GM19328 (cell line): Measurements from ENCODE around the gene ANKRD16.
"Not testable (repeated sequence)": the region's sequence is repeated elsewhere in the genome, so short reads cannot be mapped to it uniquely, and the experiment has no call there.

Experiments
- ATAC-seq: cut with Tn5 transposase; IDR thresholded peaks from one replicate; pipeline ENCODE4 v1.9.1; 2021; ENCODE audit warnings: mild to moderate bottlenecking, moderate library complexity; ENCODE audit not compliant: unreplicated experiment

The ANKRD16 gene

GRCh38 chr10:5840314-5841307 is 49.1 kb downstream of the ANKRD16 start:
- peak; percentile 66 for ATAC-seq

- not testable (repeated sequence) for ATAC-seq
These were observed 53.5 kb downstream of the ANKRD16 start for GRCh38 chr10:5836181-5836580.

GRCh38 chr10:5835446-5836095 is 54.1 kb downstream of the ANKRD16 start:
- ATAC-seq: no peak

- ATAC-seq: no peak
These were observed 55.9 kb downstream of the ANKRD16 start for GRCh38 chr10:5833814-5834213.

GRCh38 chr10:5832946-5833345 is 56.7 kb downstream of the ANKRD16 start:
- no peak for ATAC-seq

GRCh38 chr10:5831446-5831782 is 58.3 kb downstream of the ANKRD16 start:
- ATAC-seq: no peak

GRCh38 chr10:5830629-5831445 is 58.9 kb downstream of the ANKRD16 start:
- no peak for ATAC-seq

- no peak for ATAC-seq
These were observed 60.4 kb downstream of the ANKRD16 start for GRCh38 chr10:5829267-5829666.

- no peak for ATAC-seq
These were observed 61.0 kb downstream of the ANKRD16 start for GRCh38 chr10:5828725-5829124.

- ATAC-seq: no peak
These were observed 61.9 kb downstream of the ANKRD16 start for GRCh38 chr10:5827841-5828240.

- not testable (repeated sequence) for ATAC-seq
These were observed 63.2 kb downstream of the ANKRD16 start for GRCh38 chr10:5826511-5826910.

GRCh38 chr10:5818894-5819293 is 70.8 kb downstream of the ANKRD16 start:
- ATAC-seq: no peak

- no peak for ATAC-seq
These were observed 71.7 kb downstream of the ANKRD16 start for GRCh38 chr10:5818048-5818331.

GRCh38 chr10:5817322-5818047 is 72.2 kb downstream of the ANKRD16 start:
- no peak for ATAC-seq

- ATAC-seq: no peak
These were observed 73.5 kb downstream of the ANKRD16 start for GRCh38 chr10:5816170-5816569.

GRCh38 chr10:5814110-5815107 is 75.3 kb downstream of the ANKRD16 start:
- no peak for ATAC-seq

GRCh38 chr10:5813341-5814109 is 76.2 kb downstream of the ANKRD16 start, which contains the start of gene GDI2:
Gene GDI2, minus strand, starts transcription at chr10:5813434. Its CDS starts 176 bp downstream, at chr10:5813258.
- peak; percentile 77 for ATAC-seq

GRCh38 chr10:5813091-5813340 is 76.7 kb downstream of the ANKRD16 start:
- peak; percentile 20 for ATAC-seq
